Sigmoid colon (tissue), 7 donors: ENCODE results near the gene GDF10. TPM values are rescaled to one million over a fixed set of nuclear protein-coding genes. Genes with fewer than 3 reads are reported as not detected.

Experiments
- DNase-seq: peaks from one replicate; pipeline ENCODE4 v3.0.0-alpha.2; 2019
- H3K27ac ChIP-seq, 4 donors: fragments of 200-600 bp; sonication (generic); one replicate each; pipeline ENCODE4 v1.5.1; 2016 to 2019; ENCODE audit warnings: mild to moderate bottlenecking in 1 of 4
- H3K27me3 ChIP-seq, 3 donors: fragments of 200-600 bp; sonication (generic); one replicate each; pipeline ENCODE4 v1.5.1; 2019; ENCODE audit warnings: mild to moderate bottlenecking in 1 of 3
- H3K36me3 ChIP-seq, 4 donors: fragments of 200-600 bp; sonication (generic); one replicate each; pipeline ENCODE4 v1.5.1; 2016 to 2019
- H3K4me1 ChIP-seq, 4 donors: fragments of 200-600 bp; sonication (generic); one replicate each; pipeline ENCODE4 v1.5.1; 2017 to 2019
- H3K4me3 ChIP-seq, 4 donors: fragments of 200-600 bp; sonication (generic); one replicate each; pipeline ENCODE4 v1.5.1; 2017 to 2019; ENCODE audit warnings: mild to moderate bottlenecking in 2 of 4, moderate library complexity in 1 of 4
- H3K9me3 ChIP-seq, 4 donors: fragments of 200-600 bp in 3 of 4; sonication (generic) in 3 of 4; one replicate each; pipeline versions ENCODE4 v1.5.1 to v1.6.1; 2013 to 2019
- CTCF ChIP-seq, 4 experiments: fragments of 450-650 bp in 3 of 4; fragments of 200-600 bp in 1 of 4; IDR thresholded peaks; one replicate each; pipeline ENCODE4 v1.5.1; 2016 to 2019; ENCODE audit warnings: antibody characterized with exemption in 4 of 4, mild to moderate bottlenecking in 3 of 4, moderate library complexity in 2 of 4
- EP300 ChIP-seq, 4 donors: sonication (generic); formaldehyde crosslinking; IDR thresholded peaks; one replicate each; pipeline ENCODE4 v1.6.1; 2017; ENCODE audit warnings: antibody characterized with exemption in 4 of 4
- POLR2A ChIP-seq, 2 donors: fragments of 450-650 bp; IDR thresholded peaks; one replicate each; pipeline ENCODE4 v1.6.1; 2016; ENCODE audit warnings: antibody characterized with exemption in 2 of 2, mild to moderate bottlenecking in 2 of 2, moderate library complexity in 2 of 2
- POLR2AphosphoS5 ChIP-seq, 4 donors: sonication (generic); formaldehyde crosslinking; IDR thresholded peaks; one replicate each; pipeline ENCODE4 v1.6.1; 2017; ENCODE audit warnings: antibody characterized with exemption in 4 of 4
- WGBS, 2 donors: extraction: QIAGEN DNeasy Blood & Tissue Kit; methylation state at CpG; one replicate each; pipeline ENCODE4 v1.1.7; 2013; 5-methylcytosine and 5-hydroxymethylcytosine counted together
- intact Hi-C: fragments of 100-400 bp; cut with DNase I; formaldehyde crosslinking; loops from one replicate; pipeline ENCODE4 v1.15.1; 2023
- polyA plus RNA-seq, 3 donors: library from polyadenylated mRNA; stranded (reverse); fragments of 200-250 nt; gene quantifications; one replicate each; pipeline ENCODE4 v1.2.3, GENCODE V29; 2013
- total RNA-seq, 4 donors: library from RNA; depleted of rRNA; stranded (reverse); fragments of >200 nt; gene quantifications; one replicate each; pipeline ENCODE4 v1.1.0, GENCODE V29; 2016
- donor health status: healthy with polysubstance abuse.
- donor health status: Bipolar disorder and iron deficiency.
- donor health status: healthy.

The GDF10 gene
- total and polyA plus RNA-seq, 7 donors: 0.67 to 11.9 (median 4.4) TPM; not detected in 2

GRCh38 chr10:47258921-47259320 is 41.1 kb upstream of the GDF10 start:
- intact Hi-C loops: no loop called here
- no peak for TF ChIP-seq CTCF (IDR thresholded peaks at IDR 0.05)
- no peak for TF ChIP-seq EP300 (IDR thresholded peaks at IDR 0.05)
- no peak for TF ChIP-seq POLR2A (IDR thresholded peaks at IDR 0.05)
- TF ChIP-seq POLR2AphosphoS5 (IDR thresholded peaks at IDR 0.05): no peak
- no peaks in the 10 kb centered on the region for H3K9me3 ChIP-seq
- 89% methylated on average over 3 of the region's 3 CpGs for WGBS, 2 donors
- no peaks in the 10 kb centered on the region for H3K36me3 ChIP-seq
- H3K4me1 ChIP-seq: no peaks in the 10 kb centered on the region
- no peaks in the 10 kb centered on the region for H3K27me3 ChIP-seq
- no peak for DNase-seq
- no peak overlapping the region for H3K4me3 ChIP-seq
- H3K27ac ChIP-seq: no peak overlapping the region

DNA sequence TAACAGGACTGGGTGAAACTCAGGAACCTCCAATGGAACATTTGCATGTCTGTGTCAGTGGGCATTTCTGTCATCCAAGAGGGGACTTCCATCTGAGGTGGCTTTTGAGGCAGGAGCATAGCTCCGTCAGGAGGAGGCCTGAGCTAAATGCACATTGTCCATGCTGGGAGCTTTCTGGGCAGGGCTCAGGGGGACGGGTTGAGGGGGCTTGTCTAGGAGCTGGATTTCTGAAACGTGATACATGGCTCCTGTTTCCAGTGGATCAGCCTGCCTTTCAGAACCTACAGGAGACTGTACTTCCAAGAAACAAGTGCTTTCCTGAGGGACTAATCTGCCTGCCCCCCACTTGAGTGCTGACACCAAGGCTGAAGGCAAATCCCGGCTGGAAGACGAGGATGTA is 40.5 kb upstream of the GDF10 start:
- no peaks in the 10 kb centered on the region for H3K4me1 ChIP-seq
- H3K36me3 ChIP-seq: no peaks in the 10 kb centered on the region
- no peaks in the 10 kb centered on the region for H3K27me3 ChIP-seq
- TF ChIP-seq POLR2AphosphoS5 (IDR thresholded peaks at IDR 0.05) (no peak), POLR2A (IDR thresholded peaks at IDR 0.05) (no peak), EP300 (IDR thresholded peaks at IDR 0.05) (no peak), CTCF (IDR thresholded peaks at IDR 0.05) (no peak)
- 88 to 90% methylated on average over 5 of the region's 5 CpGs for WGBS, 2 donors
- no peaks in the 10 kb centered on the region for H3K9me3 ChIP-seq
- peak; percentile 25 for DNase-seq
- H3K4me3 ChIP-seq: no peak overlapping the region
- no peak overlapping the region for H3K27ac ChIP-seq
- intact Hi-C loops: no loop called here

DNA sequence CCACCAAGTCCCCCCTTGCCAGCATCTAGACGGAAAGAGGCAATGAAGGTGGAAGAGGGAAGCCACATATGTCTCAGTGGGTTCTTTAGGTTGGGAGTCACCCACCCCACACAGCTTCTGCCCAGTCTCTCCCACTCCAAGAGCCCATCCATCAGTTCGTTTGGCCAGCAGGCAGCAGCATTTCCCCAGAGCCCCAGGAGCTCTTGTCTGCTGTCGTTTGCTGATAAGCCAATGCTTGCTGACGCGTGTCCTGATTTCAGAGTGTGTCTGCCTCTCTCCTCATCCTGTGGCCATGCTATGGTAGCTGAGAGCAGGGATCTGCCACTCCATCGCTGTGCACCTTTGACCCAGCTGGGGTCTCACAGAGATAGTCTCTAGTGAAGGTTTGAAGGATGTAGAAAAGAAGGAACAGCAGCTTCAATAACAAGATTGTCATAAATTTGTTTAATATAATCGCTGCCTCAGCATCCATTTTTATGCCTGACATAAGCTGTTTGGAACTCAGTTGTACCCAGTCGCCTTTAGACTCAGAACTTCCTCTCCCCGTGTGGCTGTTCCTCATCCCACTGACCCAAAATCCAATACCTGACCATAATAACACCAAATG is 39.4 kb upstream of the GDF10 start:
- WGBS, 2 donors: 65 to 81% methylated on average over 9 of the region's 9 CpGs
- no peak for DNase-seq
- Histone ChIP-seq H3K4me1 (no peaks in the 10 kb centered on the region), H3K36me3 (no peaks in the 10 kb centered on the region), H3K27me3 (no peaks in the 10 kb centered on the region), H3K27ac (no peak overlapping the region), H3K4me3 (no peak overlapping the region), H3K9me3 (no peaks in the 10 kb centered on the region)
- intact Hi-C loops: no loop called here
- TF ChIP-seq POLR2AphosphoS5 (IDR thresholded peaks at IDR 0.05) (no peak), POLR2A (IDR thresholded peaks at IDR 0.05) (no peak), CTCF (IDR thresholded peaks at IDR 0.05) (no peak), EP300 (IDR thresholded peaks at IDR 0.05) (no peak)

- Histone ChIP-seq H3K4me1 (no peaks in the 10 kb centered on the region), H3K9me3 (no peaks in the 10 kb centered on the region), H3K36me3 (no peaks in the 10 kb centered on the region), H3K27me3 (no peaks in the 10 kb centered on the region), H3K27ac (no peak overlapping the region), H3K4me3 (no peak overlapping the region)
- TF ChIP-seq POLR2AphosphoS5 (IDR thresholded peaks at IDR 0.05) (no peak), POLR2A (IDR thresholded peaks at IDR 0.05) (no peak)
- no peak for DNase-seq
- 57 to 89% methylated on average over 1 of the region's 1 CpG for WGBS, 2 donors
- intact Hi-C loops: no loop called here
These were observed 38.9 kb upstream of the GDF10 start for GRCh38 chr10:47261121-47261520.

- DNase-seq: peak; percentile 36
- no peaks in the 10 kb centered on the region for H3K27me3 ChIP-seq
- H3K4me3 ChIP-seq: no peak overlapping the region
- 77 to 92% methylated on average over 5 of the region's 5 CpGs for WGBS, 2 donors
- no peak overlapping the region for H3K27ac ChIP-seq
- H3K9me3 ChIP-seq: no peaks in the 10 kb centered on the region
- no peaks in the 10 kb centered on the region for H3K36me3 ChIP-seq
- H3K4me1 ChIP-seq: no peaks in the 10 kb centered on the region
- no peak for TF ChIP-seq EP300 (IDR thresholded peaks at IDR 0.05)
- intact Hi-C loops: no loop called here
These were observed 38.4 kb upstream of the GDF10 start for GRCh38 chr10:47261556-47261955.
